Naive thymus-derived CD4-positive, alpha-beta T cell (primary cell): ENCODE data around the gene TCEAL9. TPM values are rescaled to one million over a fixed set of nuclear protein-coding genes. Genes with fewer than 3 reads are reported as not detected.

Experiments
- ATAC-seq: fragments of 150-1000 bp; cut with Tn5 transposase; 2 replicates; pipeline ENCODE4 v1.10.0; 2021; ENCODE audit warnings: mild to moderate bottlenecking, moderate library complexity
- CTCF ChIA-PET: fragments of 350-600 bp; sonication (Branson Sonifier 250); formaldehyde crosslinking; loops from one replicate; lab custom pipeline; 2021; ENCODE audit warnings: antibody characterized with exemption; lab: Charles Lee
- POLR2A ChIA-PET: fragments of 350-600 bp; sonication (Branson Sonifier 250); formaldehyde crosslinking; loops from one replicate; lab custom pipeline; 2021; ENCODE audit warnings: antibody characterized with exemption, inconsistent platforms; lab: Charles Lee
- DNase-seq, 9 donors: peaks; one replicate each; pipeline versions ENCODE4 v3.0.0 to v3.0.0-alpha.2; 2020 to 2022; ENCODE audit warnings: mixed read lengths in 1 of 9
- H3K27ac ChIP-seq: one replicate; pipeline ENCODE4 v1.7.0; 2013; ENCODE audit warnings: mild to moderate bottlenecking, low read depth, low read length, moderate library complexity
- H3K27me3 ChIP-seq, 2 donors: one replicate each; pipeline ENCODE4 v1.7.0; 2013; ENCODE audit warnings: low read length in 2 of 2, mild to moderate bottlenecking in 2 of 2, moderate library complexity in 2 of 2; ENCODE audit not compliant: control insufficient read depth in 2 of 2, insufficient read depth in 2 of 2
- H3K36me3 ChIP-seq, 3 experiments: 1 replicate in 2 of 3; 2 replicates in 1 of 3; pipeline ENCODE4 v1.7.0; 2013; ENCODE audit warnings: low read length in 3 of 3, mild to moderate bottlenecking in 3 of 3, moderate library complexity in 1 of 3; ENCODE audit not compliant: insufficient read depth in 3 of 3, control insufficient read depth in 2 of 3
- H3K4me1 ChIP-seq, 2 donors: one replicate each; pipeline ENCODE4 v1.7.0; 2013; ENCODE audit warnings: low read length in 2 of 2, mild to moderate bottlenecking in 2 of 2, moderate library complexity in 1 of 2; ENCODE audit not compliant: control insufficient read depth in 2 of 2, insufficient read depth in 2 of 2
- H3K4me3 ChIP-seq: 2 replicates; pipeline ENCODE4 v1.7.0; 2013; ENCODE audit warnings: mild to moderate bottlenecking, low read length
- H3K9me3 ChIP-seq, 3 experiments: 1 replicate in 2 of 3; 2 replicates in 1 of 3; pipeline ENCODE4 v1.7.0; 2013; ENCODE audit warnings: low read length in 3 of 3; ENCODE audit not compliant: control insufficient read depth in 2 of 3
- H3K27ac Mint-ChIP-seq, 9 donors: one replicate each; pipeline ENCODE4 v1.8.0; 2020 to 2022; ENCODE audit warnings: mixed read lengths in 9 of 9, mild to moderate bottlenecking in 8 of 9, moderate library complexity in 5 of 9, inconsistent platforms in 2 of 9
- H3K27me3 Mint-ChIP-seq, 5 donors: one replicate each; pipeline ENCODE4 v1.8.0; 2021 to 2022; ENCODE audit warnings: mixed read lengths in 5 of 5, mild to moderate bottlenecking in 1 of 5
- H3K36me3 Mint-ChIP-seq, 5 donors: one replicate each; pipeline ENCODE4 v1.8.0; 2020 to 2022; ENCODE audit warnings: mixed read lengths in 5 of 5, mild to moderate bottlenecking in 3 of 5, inconsistent platforms in 1 of 5
- H3K4me1 Mint-ChIP-seq, 7 donors: one replicate each; pipeline ENCODE4 v1.8.0; 2020 to 2022; ENCODE audit warnings: mixed read lengths in 7 of 7, mild to moderate bottlenecking in 3 of 7, inconsistent platforms in 1 of 7
- H3K4me3 Mint-ChIP-seq, 10 donors: one replicate each; pipeline ENCODE4 v1.8.0; 2020 to 2022; ENCODE audit warnings: mild to moderate bottlenecking in 10 of 10, mixed read lengths in 10 of 10, moderate library complexity in 6 of 10, inconsistent platforms in 2 of 10
- H3K9me3 Mint-ChIP-seq, 11 donors: one replicate each; pipeline ENCODE4 v1.8.0; 2020 to 2022; ENCODE audit warnings: mixed read lengths in 11 of 11, mild to moderate bottlenecking in 4 of 11, inconsistent platforms in 1 of 11, moderate library complexity in 1 of 11
- intact Hi-C, 2 donors: fragments of 100-400 bp; cut with micrococcal nuclease; formaldehyde crosslinking; loops; one replicate each; pipeline ENCODE4 v1.15.1; 2023
- polyA plus RNA-seq, 2 donors: library from polyadenylated mRNA; unstranded; fragments of 300-500 nt; fragmentation: Illumina TruSeq; gene quantifications; one replicate each; pipeline ENCODE4 v1.2.3, GENCODE V29; 2021
- total RNA-seq, 6 experiments: library from RNA in 5 of 6; stranded (reverse) in 5 of 6; gene quantifications; 1 replicate in 5 of 6; 2 replicates in 1 of 6; pipeline ENCODE4 v1.2.3 and lab custom pipeline; 2021 to 2026

The TCEAL9 gene
- total and polyA plus RNA-seq, 7 experiments from 2014 or later = 0.51 to 5.8 (median 1.1) TPM

DNA sequence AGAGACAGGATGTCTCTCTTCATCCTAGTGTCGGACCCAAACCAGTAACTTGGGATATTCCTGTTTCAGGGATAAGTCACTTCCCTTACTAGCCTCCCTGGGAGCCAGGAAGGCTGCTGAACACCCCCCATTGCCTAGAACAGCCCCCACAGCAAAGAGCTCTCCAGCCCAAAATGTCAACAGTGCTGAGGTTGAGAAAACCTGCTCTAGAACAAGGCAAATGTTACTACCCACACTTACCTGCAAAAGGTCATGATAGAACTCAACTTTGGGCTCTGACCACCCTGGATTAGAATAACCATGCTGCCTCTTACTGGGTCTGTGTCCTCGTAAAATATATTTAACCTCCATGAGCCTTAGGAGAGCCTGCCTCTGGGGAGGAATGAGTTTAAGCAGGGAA, 40.4 kb downstream of the TCEAL9 start:
- Mint-ChIP-seq H3K4me1 (no peaks in the 10 kb centered on the region), H3K36me3 (no peaks in the 10 kb centered on the region), H3K4me3 (no peak overlapping the region), H3K27ac (no peak overlapping the region), H3K27me3 (peaks cover 0 to 7% (median 0%) of the 10 kb centered on the region in 5 donors), H3K9me3 (no peaks in the 10 kb centered on the region)
- no peak overlapping the region for H3K27ac ChIP-seq
- CTCF ChIA-PET = no interaction called here
- H3K27me3 ChIP-seq = no peaks in the 10 kb centered on the region
- ATAC-seq (no peak), DNase-seq (no peak)
- H3K4me1 ChIP-seq = no peaks in the 10 kb centered on the region
- H3K9me3 ChIP-seq = no peaks in the 10 kb centered on the region
- H3K4me3 ChIP-seq = no peak overlapping the region
- intact Hi-C loops = no loop called here
- POLR2A ChIA-PET = no interaction called here
- H3K36me3 ChIP-seq = no peaks in the 10 kb centered on the region

DNA sequence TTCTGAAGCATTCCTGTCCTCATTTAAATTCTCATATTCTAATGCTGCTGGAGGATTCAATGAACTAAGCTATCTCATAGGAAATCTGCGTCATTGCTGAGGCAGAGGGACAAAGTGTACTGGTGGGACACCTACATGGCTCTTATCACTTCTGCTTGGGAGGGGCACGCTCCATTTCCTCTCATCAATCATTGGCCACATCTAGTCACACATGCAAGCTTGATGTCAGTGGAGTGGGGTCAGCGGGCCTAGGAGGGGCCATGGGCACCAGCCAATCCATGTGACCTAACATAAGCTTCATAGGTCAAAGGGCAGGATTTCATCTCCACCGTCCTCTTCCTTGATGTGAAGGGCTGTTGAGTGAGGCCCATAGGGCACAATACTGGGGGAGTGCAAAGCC, 41.4 kb downstream of the TCEAL9 start:
- POLR2A ChIA-PET = no interaction called here
- Mint-ChIP-seq H3K27ac (no peak overlapping the region), H3K9me3 (no peaks in the 10 kb centered on the region), H3K27me3 (peaks cover 0 to 4% (median 0%) of the 10 kb centered on the region in 5 donors), H3K36me3 (no peaks in the 10 kb centered on the region), H3K4me3 (no peak overlapping the region), H3K4me1 (no peaks in the 10 kb centered on the region)
- H3K27ac ChIP-seq = no peak overlapping the region
- CTCF ChIA-PET = no interaction called here
- no peaks in the 10 kb centered on the region for H3K27me3 ChIP-seq
- H3K4me3 ChIP-seq = no peak overlapping the region
- DNase-seq (no peak), ATAC-seq (no peak)
- intact Hi-C loops = no loop called here
- no peaks in the 10 kb centered on the region for H3K36me3 ChIP-seq
- H3K4me1 ChIP-seq = no peaks in the 10 kb centered on the region
- no peaks in the 10 kb centered on the region for H3K9me3 ChIP-seq

- Histone ChIP-seq H3K36me3 (no peaks in the 10 kb centered on the region), H3K4me1 (no peaks in the 10 kb centered on the region), H3K27ac (no peak overlapping the region), H3K9me3 (no peaks in the 10 kb centered on the region), H3K4me3 (no peak overlapping the region), H3K27me3 (no peaks in the 10 kb centered on the region)
- CTCF ChIA-PET = no interaction called here
- intact Hi-C loops = no loop called here
- Mint-ChIP-seq H3K36me3 (no peaks in the 10 kb centered on the region), H3K9me3 (no peaks in the 10 kb centered on the region), H3K4me1 (no peaks in the 10 kb centered on the region), H3K27me3 (peaks cover 0 to 3% (median 0%) of the 10 kb centered on the region in 5 donors), H3K27ac (no peak overlapping the region), H3K4me3 (no peak overlapping the region)
- POLR2A ChIA-PET = no interaction called here
- DNase-seq (no peak), ATAC-seq (peak; percentile 38)
These were observed 42.1 kb downstream of the TCEAL9 start for GRCh38 chrX:103398421-103398864.

DNA sequence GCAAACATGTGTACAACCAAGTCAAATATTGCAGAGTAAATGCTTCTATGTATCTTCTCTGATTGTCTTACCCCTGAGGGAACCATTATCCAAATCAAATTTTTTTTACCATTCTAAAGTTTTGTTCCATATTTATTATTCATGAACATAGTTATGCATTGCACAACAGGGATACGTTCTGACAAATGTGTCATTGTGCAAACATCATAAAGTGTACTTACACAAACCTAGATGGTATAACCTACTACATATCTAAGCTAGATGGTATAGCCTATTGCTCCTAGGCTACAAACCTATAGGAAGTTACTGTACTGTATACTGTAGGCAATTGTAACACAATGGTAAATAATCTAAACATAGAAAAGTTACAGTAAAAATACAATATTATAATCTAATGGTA, 43.4 kb downstream of the TCEAL9 start:
- ChIA-PET CTCF (no interaction called here), POLR2A (no interaction called here)
- no peaks in the 10 kb centered on the region for H3K36me3 ChIP-seq
- Mint-ChIP-seq H3K27me3 (peaks cover 0 to 3% (median 0%) of the 10 kb centered on the region in 5 donors), H3K27ac (no peak overlapping the region), H3K4me1 (peaks cover 0 to 9% (median 5%) of the 10 kb centered on the region in 7 donors), H3K4me3 (no peak overlapping the region), H3K9me3 (no peaks in the 10 kb centered on the region), H3K36me3 (no peaks in the 10 kb centered on the region)
- H3K4me1 ChIP-seq = no peaks in the 10 kb centered on the region
- H3K27me3 ChIP-seq = no peaks in the 10 kb centered on the region
- intact Hi-C loops = no loop called here
- H3K27ac ChIP-seq = no peak overlapping the region
- DNase-seq (no peak), ATAC-seq (no peak)
- no peak overlapping the region for H3K4me3 ChIP-seq
- H3K9me3 ChIP-seq = no peaks in the 10 kb centered on the region

- Mint-ChIP-seq H3K9me3 (no peaks in the 10 kb centered on the region), H3K27me3 (peaks cover 0 to 7% (median 0%) of the 10 kb centered on the region in 5 donors), H3K27ac (no peak overlapping the region), H3K36me3 (no peaks in the 10 kb centered on the region), H3K4me1 (peaks cover 0 to 19% (median 5%) of the 10 kb centered on the region in 7 donors), H3K4me3 (no peak overlapping the region)
- H3K9me3 ChIP-seq = no peaks in the 10 kb centered on the region
- H3K27ac ChIP-seq = no peak overlapping the region
- intact Hi-C loops = no loop called here
- DNase-seq (no peak), ATAC-seq (no peak)
- no peak overlapping the region for H3K4me3 ChIP-seq
- H3K36me3 ChIP-seq = no peaks in the 10 kb centered on the region
- ChIA-PET CTCF (no interaction called here), POLR2A (interaction anchor here (0.8 to 1.0 kb wide), 2 partner anchors 8 to 15 kb away, joined by 3 to 4 read pairs; no protein-coding TSS in a partner anchor)
- H3K4me1 ChIP-seq = no peaks in the 10 kb centered on the region
- H3K27me3 ChIP-seq = no peaks in the 10 kb centered on the region
These were observed 44.6 kb downstream of the TCEAL9 start for GRCh38 chrX:103400931-103401330.

GRCh38 chrX:103404231-103405008, 48.1 kb downstream of the TCEAL9 start:
- peaks cover 0 to 19% (median 5%) of the 10 kb centered on the region in 7 donors for H3K4me1 Mint-ChIP-seq
- peak overlapping the region in 6 of 9 donors; percentile 25 to 82 (median 48) for H3K27ac Mint-ChIP-seq
- H3K27me3 Mint-ChIP-seq = peaks cover 0 to 7% (median 0%) of the 10 kb centered on the region in 5 donors
- DNase-seq = peak in 7 of 9 donors; percentile 0 to 27 (median 10)
- H3K27me3 ChIP-seq = no peaks in the 10 kb centered on the region
- ChIA-PET CTCF (no interaction called here), POLR2A (interaction anchor here (1.6 kb wide), 1 partner anchor 55 kb away, joined by 4 read pairs; no protein-coding TSS in a partner anchor)
- H3K36me3 ChIP-seq = no peaks in the 10 kb centered on the region
- intact Hi-C loops = loop anchor here (2.0 to 5.0 kb wide), 2 partner anchors 58 to 60 kb away; no protein-coding TSS in a partner anchor
- no peak overlapping the region for H3K27ac ChIP-seq
- H3K9me3 ChIP-seq = no peaks in the 10 kb centered on the region
- no peaks in the 10 kb centered on the region for H3K9me3 Mint-ChIP-seq
- ATAC-seq = peak; percentile 60
- no peaks in the 10 kb centered on the region for H3K36me3 Mint-ChIP-seq
- peak overlapping the region; percentile 62 to 83 (median 74) for H3K4me3 Mint-ChIP-seq
- H3K4me1 ChIP-seq = no peaks in the 10 kb centered on the region
- H3K4me3 ChIP-seq = peak overlapping the region; percentile 35
